Upper lobe of right lung (tissue), 1 donor: ENCODE data around the gene ZNF101. TPM values are rescaled to one million over a fixed set of nuclear protein-coding genes. Genes with fewer than 3 reads are reported as not detected.

ENCODE experiments used
- ATAC-seq: fragments of 200-7000 bp; cut with Tn5 transposase; one replicate; pipeline ENCODE4 v1.9.1; 2020; ENCODE audit warnings: mild to moderate bottlenecking, moderate library complexity
- DNase-seq: peaks from one replicate; pipeline ENCODE4 v3.0.0-alpha.2; 2020
- H3K27ac ChIP-seq: fragments of 200-600 bp; one replicate; pipeline ENCODE4 v1.8.0; 2022
- H3K27me3 ChIP-seq: fragments of 200-600 bp; one replicate; pipeline ENCODE4 v1.8.0; 2022; ENCODE audit warnings: mild to moderate bottlenecking
- H3K36me3 ChIP-seq: fragments of 200-600 bp; one replicate; pipeline ENCODE4 v1.8.0; 2022
- H3K4me1 ChIP-seq: fragments of 200-600 bp; one replicate; pipeline ENCODE4 v1.8.0; 2022
- H3K4me3 ChIP-seq: fragments of 200-600 bp; one replicate; pipeline ENCODE4 v1.8.0; 2022; ENCODE audit warnings: mild to moderate bottlenecking
- H3K9me3 ChIP-seq: fragments of 200-600 bp; one replicate; pipeline ENCODE4 v1.8.0; 2022
- intact Hi-C: fragments of 100-400 bp; cut with DNase I; formaldehyde crosslinking; loops from one replicate; pipeline ENCODE4 v1.11.0; 2022
- total RNA-seq: library from RNA; stranded (reverse); fragmentation: NEBNext Ultra II Directional; extraction: Animal tissue kit (Norgen Biotek cat#: 25700); gene quantifications from one replicate; pipeline ENCODE4 v1.2.1, GENCODE V29; 2021
- TF ChIP-seq, protein P1 (sequence below): fragments of 200-600 bp; IDR thresholded peaks from one replicate; pipeline ENCODE4 v1.8.0; 2022; ENCODE audit warnings: antibody characterized with exemption
- donor health status: DM: no; HTN: yes; CAD: no; lungs with severe emphysema.

Gene ZNF101
- total RNA-seq, 1 donor from 2014 or later: 11.1 TPM

- H3K27ac ChIP-seq: no peak overlapping the region
- no peak for DNase-seq
- H3K9me3 ChIP-seq: no peaks in the 10 kb centered on the region
- ATAC-seq: no peak
- intact Hi-C loops: no loop called here
- peaks cover 33% of the 10 kb centered on the region for H3K36me3 ChIP-seq
- TF ChIP-seq, protein P1, sequence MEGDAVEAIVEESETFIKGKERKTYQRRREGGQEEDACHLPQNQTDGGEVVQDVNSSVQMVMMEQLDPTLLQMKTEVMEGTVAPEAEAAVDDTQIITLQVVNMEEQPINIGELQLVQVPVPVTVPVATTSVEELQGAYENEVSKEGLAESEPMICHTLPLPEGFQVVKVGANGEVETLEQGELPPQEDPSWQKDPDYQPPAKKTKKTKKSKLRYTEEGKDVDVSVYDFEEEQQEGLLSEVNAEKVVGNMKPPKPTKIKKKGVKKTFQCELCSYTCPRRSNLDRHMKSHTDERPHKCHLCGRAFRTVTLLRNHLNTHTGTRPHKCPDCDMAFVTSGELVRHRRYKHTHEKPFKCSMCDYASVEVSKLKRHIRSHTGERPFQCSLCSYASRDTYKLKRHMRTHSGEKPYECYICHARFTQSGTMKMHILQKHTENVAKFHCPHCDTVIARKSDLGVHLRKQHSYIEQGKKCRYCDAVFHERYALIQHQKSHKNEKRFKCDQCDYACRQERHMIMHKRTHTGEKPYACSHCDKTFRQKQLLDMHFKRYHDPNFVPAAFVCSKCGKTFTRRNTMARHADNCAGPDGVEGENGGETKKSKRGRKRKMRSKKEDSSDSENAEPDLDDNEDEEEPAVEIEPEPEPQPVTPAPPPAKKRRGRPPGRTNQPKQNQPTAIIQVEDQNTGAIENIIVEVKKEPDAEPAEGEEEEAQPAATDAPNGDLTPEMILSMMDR: no peak
- H3K27me3 ChIP-seq: no peaks in the 10 kb centered on the region
- H3K4me3 ChIP-seq: no peak overlapping the region
- no peaks in the 10 kb centered on the region for H3K4me1 ChIP-seq
Measured at GRCh38 chr19:19636573-19637185, 32.0 kb upstream of the ZNF101 start.

DNA sequence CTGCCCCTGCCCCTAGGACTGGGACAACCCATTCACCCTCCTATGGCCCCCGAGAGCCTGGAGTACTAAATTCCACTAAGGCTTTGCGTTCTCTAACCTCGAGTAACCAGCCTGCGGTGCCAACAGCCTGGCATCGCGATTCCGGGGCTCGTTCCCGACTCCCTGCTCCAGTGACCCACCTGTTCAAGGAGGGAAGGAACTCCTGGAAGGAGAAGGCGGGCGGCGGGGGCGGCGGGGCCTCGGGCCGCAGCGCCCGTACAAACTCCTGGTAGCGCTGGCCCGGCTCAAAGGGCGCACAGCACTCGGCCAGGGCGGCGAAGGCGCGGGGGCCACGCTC is 31.5 kb upstream of the ZNF101 start:
- DNase-seq (no peak), ATAC-seq (no peak)
- no peak overlapping the region for H3K27ac ChIP-seq
- no peaks in the 10 kb centered on the region for H3K4me1 ChIP-seq
- intact Hi-C loops: no loop called here
- H3K27me3 ChIP-seq: no peaks in the 10 kb centered on the region
- TF ChIP-seq, protein P1: no peak
- no peaks in the 10 kb centered on the region for H3K9me3 ChIP-seq
- H3K36me3 ChIP-seq: peaks cover 33% of the 10 kb centered on the region
- H3K4me3 ChIP-seq: no peak overlapping the region

GRCh38 chr19:19637523-19638251 is 31.0 kb upstream of the ZNF101 start:
- intact Hi-C loops: no loop called here
- no peak overlapping the region for H3K27ac ChIP-seq
- H3K27me3 ChIP-seq: no peaks in the 10 kb centered on the region
- H3K4me3 ChIP-seq: no peak overlapping the region
- DNase-seq: no peak
- H3K4me1 ChIP-seq: peaks cover under 1% of the 10 kb centered on the region
- TF ChIP-seq, protein P1: no peak
- H3K9me3 ChIP-seq: no peaks in the 10 kb centered on the region
- peak; percentile 51 for ATAC-seq
- H3K36me3 ChIP-seq: peaks cover 33% of the 10 kb centered on the region

DNA sequence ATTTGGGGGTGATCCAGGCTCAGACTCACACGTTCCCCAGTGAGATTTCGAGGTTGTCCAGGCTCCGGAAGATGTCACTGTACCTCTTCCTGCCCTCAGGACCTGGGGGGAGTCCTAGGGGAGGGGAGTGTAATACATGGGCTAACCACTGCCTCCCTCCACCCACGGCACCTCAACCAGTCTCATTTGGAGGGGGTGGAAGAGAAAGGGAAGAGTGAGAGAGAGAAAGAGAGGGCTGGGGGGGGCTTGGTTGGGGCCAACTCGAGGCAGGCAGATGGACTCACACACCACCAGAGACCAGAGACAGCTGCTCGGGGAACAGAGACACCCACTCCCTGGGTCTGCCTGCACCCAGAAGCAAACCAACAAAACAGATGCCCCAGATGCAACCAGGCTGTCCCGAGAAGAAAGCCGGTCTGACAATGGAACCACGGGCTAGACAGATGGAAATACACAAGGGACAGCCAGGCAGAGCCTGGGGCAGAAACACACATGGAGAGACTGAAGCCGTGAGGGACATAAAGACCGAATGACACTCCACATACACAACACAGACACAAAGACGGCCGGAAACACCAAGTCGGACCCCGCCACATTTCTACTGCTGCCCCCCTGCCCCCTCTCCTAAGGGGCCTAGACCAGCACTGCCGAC is 26.0 kb upstream of the ZNF101 start:
- Histone ChIP-seq H3K9me3 (no peaks in the 10 kb centered on the region), H3K27me3 (no peaks in the 10 kb centered on the region), H3K27ac (peak overlapping the region; percentile 72), H3K4me1 (peaks cover 8% of the 10 kb centered on the region), H3K4me3 (peak overlapping the region; percentile 94), H3K36me3 (peaks cover 27% of the 10 kb centered on the region)
- intact Hi-C loops: loop anchor here (5.0 kb wide), 1 partner anchor 110 kb away; no protein-coding TSS in a partner anchor
- DNase-seq (no peak), ATAC-seq (peak; percentile 3)
- TF ChIP-seq, protein P1: no peak

DNA sequence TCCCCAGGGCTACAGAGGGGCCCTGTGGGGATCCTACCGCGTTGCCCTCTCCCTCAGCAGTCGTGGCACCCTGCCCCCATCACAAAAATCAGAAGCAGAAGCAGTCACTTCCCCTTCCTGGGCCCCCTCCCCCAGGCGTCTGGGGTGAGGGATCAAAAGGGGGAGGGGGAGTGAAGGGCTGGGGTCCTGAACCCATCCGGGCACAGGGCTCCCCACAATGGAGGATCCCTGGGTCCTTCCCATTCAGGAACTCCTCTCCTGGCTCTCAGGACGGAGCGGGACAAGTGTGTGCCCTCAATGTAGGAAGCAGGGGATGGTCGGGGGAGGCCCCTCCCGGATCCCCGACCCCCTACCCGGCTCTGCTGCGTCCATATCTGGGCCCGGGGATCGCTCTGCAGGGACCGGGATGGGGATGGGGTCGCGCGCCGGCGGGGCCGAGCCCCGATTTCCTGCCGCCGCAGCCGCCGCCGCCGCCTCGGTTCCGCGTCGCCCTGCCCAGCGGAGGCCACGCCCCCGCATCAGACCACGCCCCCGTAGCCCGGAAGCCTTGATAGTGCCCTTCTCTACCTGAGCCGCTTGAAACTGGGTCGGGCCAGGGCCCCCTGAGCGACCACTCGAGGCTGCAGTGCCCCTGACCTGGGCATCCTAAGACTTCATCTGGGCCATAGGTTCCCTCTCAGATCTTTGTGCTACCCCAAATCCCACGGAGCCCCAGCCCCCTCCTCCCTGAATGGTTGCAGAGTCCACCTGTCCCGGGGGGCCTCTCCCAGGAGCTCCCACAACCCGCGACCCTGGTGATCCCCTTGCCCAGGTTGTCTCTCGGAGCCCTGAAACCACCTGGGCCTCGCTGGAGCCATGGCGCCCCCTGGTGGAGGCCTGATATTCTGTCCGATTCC is 25.2 kb upstream of the ZNF101 start, which contains the start of gene GMIP:
Gene GMIP, minus strand, starts transcription at position 500 of the 896 bp plus-strand sequence. Its CDS starts 128 bp downstream, at position 372.
- Histone ChIP-seq H3K9me3 (no peaks in the 10 kb centered on the region), H3K4me1 (peaks cover 8% of the 10 kb centered on the region), H3K27me3 (no peaks in the 10 kb centered on the region), H3K27ac (peak within 1 kb of the TSS; percentile 72), H3K36me3 (peaks cover 35% of the 10 kb centered on the region), H3K4me3 (peak within 1 kb of the TSS; percentile 94)
- peak; percentile 92 for DNase-seq
- ATAC-seq: peak; percentile 92
- intact Hi-C loops: loop anchor here (5.0 kb wide), 1 partner anchor 111 kb away; no protein-coding TSS in a partner anchor
- TF ChIP-seq, protein P1: peak; percentile 88
